Activated B cell treated with CpG ODN at 0.5 μM for 24 hours (primary cell): ENCODE data around the gene ST6GALNAC3. TPM values are rescaled to one million over a fixed set of nuclear protein-coding genes. Genes with fewer than 3 reads are reported as not detected.

ENCODE experiments used
- ATAC-seq: fragments of 200-7000 bp; cut with Tn5 transposase; one replicate; pipeline ENCODE4 v1.10.0; 2021; ENCODE audit warnings: low read depth, mild to moderate bottlenecking, moderate library complexity
- CTCF ChIA-PET: fragments of 350-600 bp; sonication (Branson Sonifier 250); formaldehyde crosslinking; loops from one replicate; lab custom pipeline; 2021; ENCODE audit warnings: antibody characterized with exemption; lab: Charles Lee
- POLR2A ChIA-PET: fragments of 350-600 bp; sonication (Branson Sonifier 250); formaldehyde crosslinking; loops from one replicate; lab custom pipeline; 2021; ENCODE audit warnings: antibody characterized with exemption; lab: Charles Lee
- DNase-seq: peaks from one replicate; pipeline ENCODE4 v3.0.0; 2022
- H3K27ac Mint-ChIP-seq: one replicate; pipeline ENCODE4 v1.8.0; 2020; ENCODE audit warnings: mixed read lengths
- H3K27me3 Mint-ChIP-seq: one replicate; pipeline ENCODE4 v1.8.0; 2021; ENCODE audit warnings: mixed read lengths
- H3K36me3 Mint-ChIP-seq: one replicate; pipeline ENCODE4 v1.8.0; 2021; ENCODE audit warnings: low read depth, mixed read lengths
- H3K4me1 Mint-ChIP-seq: one replicate; pipeline ENCODE4 v1.8.0; 2021; ENCODE audit warnings: mixed read lengths
- H3K4me3 Mint-ChIP-seq: one replicate; pipeline ENCODE4 v1.8.0; 2020; ENCODE audit warnings: mild to moderate bottlenecking, mixed read lengths
- H3K9me3 Mint-ChIP-seq: one replicate; pipeline ENCODE4 v1.8.0; 2020; ENCODE audit warnings: mixed read lengths
- CTCF ChIP-seq: fragments of 200-600 bp; IDR thresholded peaks from one replicate; pipeline ENCODE4 v1.8.0; 2022; ENCODE audit warnings: antibody characterized with exemption, mild to moderate bottlenecking
- intact Hi-C: fragments of 100-400 bp; cut with micrococcal nuclease; formaldehyde crosslinking; loops from one replicate; pipeline ENCODE4 v1.15.1; 2024
- total RNA-seq: library from RNA; stranded (reverse); gene quantifications from 2 replicates; pipeline ENCODE4 v1.2.3, GENCODE V29; 2022

The ST6GALNAC3 gene
- total RNA-seq, 1 donor from 2014 or later, result 12.6 TPM

GRCh38 chr1:76281306-76281705 is 206.8 kb downstream of the ST6GALNAC3 start:
- Mint-ChIP-seq H3K27me3 (no peaks in the 10 kb centered on the region), H3K27ac (no peak overlapping the region), H3K9me3 (no peaks in the 10 kb centered on the region), H3K4me1 (peaks cover 19% of the 10 kb centered on the region), H3K36me3 (no peaks in the 10 kb centered on the region), H3K4me3 (no peak overlapping the region)
- intact Hi-C loops, result no loop called here
- POLR2A ChIA-PET, result no interaction called here
- ATAC-seq (no peak), DNase-seq (no peak)
- CTCF ChIA-PET, result no interaction called here
- no peak for TF ChIP-seq CTCF

GRCh38 chr1:76284842-76285241 is 210.3 kb downstream of the ST6GALNAC3 start:
- TF ChIP-seq CTCF, result no peak
- CTCF ChIA-PET, result no interaction called here
- Mint-ChIP-seq H3K36me3 (no peaks in the 10 kb centered on the region), H3K4me1 (peaks cover 25% of the 10 kb centered on the region), H3K4me3 (no peak overlapping the region), H3K27me3 (no peaks in the 10 kb centered on the region), H3K27ac (no peak overlapping the region), H3K9me3 (no peaks in the 10 kb centered on the region)
- ATAC-seq (no peak), DNase-seq (no peak)
- intact Hi-C loops, result no loop called here
- POLR2A ChIA-PET, result no interaction called here

- POLR2A ChIA-PET, result no interaction called here
- Mint-ChIP-seq H3K36me3 (no peaks in the 10 kb centered on the region), H3K4me3 (no peak overlapping the region), H3K27me3 (no peaks in the 10 kb centered on the region), H3K4me1 (peaks cover 32% of the 10 kb centered on the region), H3K27ac (no peak overlapping the region), H3K9me3 (no peaks in the 10 kb centered on the region)
- DNase-seq, result no peak
- ATAC-seq, result no peak
- intact Hi-C loops, result no loop called here
- CTCF ChIA-PET, result no interaction called here
- TF ChIP-seq CTCF, result no peak
These were observed 211.1 kb downstream of the ST6GALNAC3 start for GRCh38 chr1:76285578-76286135.

- ChIA-PET POLR2A (no interaction called here), CTCF (no interaction called here)
- Mint-ChIP-seq H3K27ac (no peak overlapping the region), H3K4me3 (no peak overlapping the region), H3K27me3 (no peaks in the 10 kb centered on the region), H3K36me3 (no peaks in the 10 kb centered on the region), H3K4me1 (peaks cover 52% of the 10 kb centered on the region), H3K9me3 (no peaks in the 10 kb centered on the region)
- DNase-seq (no peak), ATAC-seq (no peak)
- intact Hi-C loops, result no loop called here
- TF ChIP-seq CTCF, result no peak
These were observed 213.4 kb downstream of the ST6GALNAC3 start for GRCh38 chr1:76287917-76288316.

- DNase-seq (no peak), ATAC-seq (no peak)
- no peaks in the 10 kb centered on the region for H3K9me3 Mint-ChIP-seq
- no peak overlapping the region for H3K27ac Mint-ChIP-seq
- CTCF ChIA-PET, result no interaction called here
- POLR2A ChIA-PET, result no interaction called here
- no peak for TF ChIP-seq CTCF
- no peaks in the 10 kb centered on the region for H3K36me3 Mint-ChIP-seq
- H3K4me1 Mint-ChIP-seq, result peaks cover 62% of the 10 kb centered on the region
- intact Hi-C loops, result no loop called here
- no peak overlapping the region for H3K4me3 Mint-ChIP-seq
- H3K27me3 Mint-ChIP-seq, result no peaks in the 10 kb centered on the region
These were observed 214.4 kb downstream of the ST6GALNAC3 start for GRCh38 chr1:76288758-76289483.
